Naive thymus-derived CD4-positive, alpha-beta T cell (primary cell): ENCODE measurements around the gene SLC37A1. TPM values are rescaled to one million over a fixed set of nuclear protein-coding genes. Genes with fewer than 3 reads are reported as not detected.

Experiments
- ATAC-seq: fragments of 150-1000 bp; cut with Tn5 transposase; 2 replicates; pipeline ENCODE4 v1.10.0; 2021; ENCODE audit warnings: mild to moderate bottlenecking, moderate library complexity
- CTCF ChIA-PET: fragments of 350-600 bp; sonication (Branson Sonifier 250); formaldehyde crosslinking; loops from one replicate; lab custom pipeline; 2021; ENCODE audit warnings: antibody characterized with exemption; lab: Charles Lee
- POLR2A ChIA-PET: fragments of 350-600 bp; sonication (Branson Sonifier 250); formaldehyde crosslinking; loops from one replicate; lab custom pipeline; 2021; ENCODE audit warnings: antibody characterized with exemption, inconsistent platforms; lab: Charles Lee
- DNase-seq, 9 donors: peaks; one replicate each; pipeline versions ENCODE4 v3.0.0 to v3.0.0-alpha.2; 2020 to 2022; ENCODE audit warnings: mixed read lengths in 1 of 9
- H3K27ac ChIP-seq: one replicate; pipeline ENCODE4 v1.7.0; 2013; ENCODE audit warnings: mild to moderate bottlenecking, low read depth, low read length, moderate library complexity
- H3K27me3 ChIP-seq, 2 donors: one replicate each; pipeline ENCODE4 v1.7.0; 2013; ENCODE audit warnings: low read length in 2 of 2, mild to moderate bottlenecking in 2 of 2, moderate library complexity in 2 of 2; ENCODE audit not compliant: control insufficient read depth in 2 of 2, insufficient read depth in 2 of 2
- H3K36me3 ChIP-seq, 3 experiments: 1 replicate in 2 of 3; 2 replicates in 1 of 3; pipeline ENCODE4 v1.7.0; 2013; ENCODE audit warnings: low read length in 3 of 3, mild to moderate bottlenecking in 3 of 3, moderate library complexity in 1 of 3; ENCODE audit not compliant: insufficient read depth in 3 of 3, control insufficient read depth in 2 of 3
- H3K4me1 ChIP-seq, 2 donors: one replicate each; pipeline ENCODE4 v1.7.0; 2013; ENCODE audit warnings: low read length in 2 of 2, mild to moderate bottlenecking in 2 of 2, moderate library complexity in 1 of 2; ENCODE audit not compliant: control insufficient read depth in 2 of 2, insufficient read depth in 2 of 2
- H3K4me3 ChIP-seq: 2 replicates; pipeline ENCODE4 v1.7.0; 2013; ENCODE audit warnings: mild to moderate bottlenecking, low read length
- H3K9me3 ChIP-seq, 3 experiments: 1 replicate in 2 of 3; 2 replicates in 1 of 3; pipeline ENCODE4 v1.7.0; 2013; ENCODE audit warnings: low read length in 3 of 3; ENCODE audit not compliant: control insufficient read depth in 2 of 3
- H3K27ac Mint-ChIP-seq, 9 donors: one replicate each; pipeline ENCODE4 v1.8.0; 2020 to 2022; ENCODE audit warnings: mixed read lengths in 9 of 9, mild to moderate bottlenecking in 8 of 9, moderate library complexity in 5 of 9, inconsistent platforms in 2 of 9
- H3K27me3 Mint-ChIP-seq, 5 donors: one replicate each; pipeline ENCODE4 v1.8.0; 2021 to 2022; ENCODE audit warnings: mixed read lengths in 5 of 5, mild to moderate bottlenecking in 1 of 5
- H3K36me3 Mint-ChIP-seq, 5 donors: one replicate each; pipeline ENCODE4 v1.8.0; 2020 to 2022; ENCODE audit warnings: mixed read lengths in 5 of 5, mild to moderate bottlenecking in 3 of 5, inconsistent platforms in 1 of 5
- H3K4me1 Mint-ChIP-seq, 7 donors: one replicate each; pipeline ENCODE4 v1.8.0; 2020 to 2022; ENCODE audit warnings: mixed read lengths in 7 of 7, mild to moderate bottlenecking in 3 of 7, inconsistent platforms in 1 of 7
- H3K4me3 Mint-ChIP-seq, 10 donors: one replicate each; pipeline ENCODE4 v1.8.0; 2020 to 2022; ENCODE audit warnings: mild to moderate bottlenecking in 10 of 10, mixed read lengths in 10 of 10, moderate library complexity in 6 of 10, inconsistent platforms in 2 of 10
- H3K9me3 Mint-ChIP-seq, 11 donors: one replicate each; pipeline ENCODE4 v1.8.0; 2020 to 2022; ENCODE audit warnings: mixed read lengths in 11 of 11, mild to moderate bottlenecking in 4 of 11, inconsistent platforms in 1 of 11, moderate library complexity in 1 of 11
- intact Hi-C, 2 donors: fragments of 100-400 bp; cut with micrococcal nuclease; formaldehyde crosslinking; loops; one replicate each; pipeline ENCODE4 v1.15.1; 2023
- polyA plus RNA-seq, 2 donors: library from polyadenylated mRNA; unstranded; fragments of 300-500 nt; fragmentation: Illumina TruSeq; gene quantifications; one replicate each; pipeline ENCODE4 v1.2.3, GENCODE V29; 2021
- total RNA-seq, 6 experiments: library from RNA in 5 of 6; stranded (reverse) in 5 of 6; gene quantifications; 1 replicate in 5 of 6; 2 replicates in 1 of 6; pipeline ENCODE4 v1.2.3 and lab custom pipeline; 2021 to 2026

SLC37A1 gene
- total and polyA plus RNA-seq, 7 experiments from 2014 or later = 4.4 to 23.2 (median 15.8) TPM

DNA sequence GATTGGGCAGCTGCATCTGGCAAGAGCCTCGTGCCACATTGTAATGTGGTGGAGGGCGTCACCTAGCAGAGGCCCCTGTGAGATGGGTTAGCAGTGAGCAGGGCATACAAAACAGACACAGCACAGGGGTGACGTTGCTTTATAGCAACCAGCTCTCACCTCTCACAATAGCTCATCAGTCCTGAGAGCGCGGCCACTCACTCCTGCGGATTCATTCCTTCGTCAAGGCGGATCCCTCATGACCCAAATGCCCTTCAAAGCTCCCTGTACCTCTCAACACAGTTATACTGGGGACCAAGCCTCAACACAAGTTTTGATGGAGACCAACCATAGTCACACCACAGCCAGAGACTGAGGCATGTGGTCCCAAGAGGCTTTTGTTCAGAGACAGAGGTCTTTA is 22.9 kb downstream of the SLC37A1 start:
- intact Hi-C loops = loop anchor here in 1 of 2 donors (5.0 kb wide), 1 partner anchor 69 kb away; no protein-coding TSS in a partner anchor
- POLR2A ChIA-PET = interaction anchor here (0.6 to 1.0 kb wide), 4 partner anchors 9 to 73 kb away, joined by 3 to 4 read pairs (median 3); no protein-coding TSS in a partner anchor
- H3K4me3 Mint-ChIP-seq = no peak overlapping the region
- CTCF ChIA-PET = interaction anchor here (1.0 to 1.1 kb wide), 2 partner anchors 9 to 200 kb away, joined by 4 read pairs; no protein-coding TSS in a partner anchor
- H3K4me1 Mint-ChIP-seq = peaks cover 5 to 18% (median 13%) of the 10 kb centered on the region in 7 donors
- ATAC-seq (no peak), DNase-seq (no peak)
- Histone ChIP-seq H3K27me3 (no peaks in the 10 kb centered on the region), H3K4me1 (peaks cover 0 to 5% of the 10 kb centered on the region in 2 donors), H3K27ac (no peak overlapping the region), H3K4me3 (no peak overlapping the region), H3K36me3 (peaks cover 0 to 29% (median 0%) of the 10 kb centered on the region in 3 experiments), H3K9me3 (no peaks in the 10 kb centered on the region)
- H3K27me3 Mint-ChIP-seq = no peaks in the 10 kb centered on the region
- H3K27ac Mint-ChIP-seq = no peak overlapping the region
- no peaks in the 10 kb centered on the region for H3K9me3 Mint-ChIP-seq
- H3K36me3 Mint-ChIP-seq = peaks cover 4 to 38% (median 12%) of the 10 kb centered on the region in 5 donors

DNA sequence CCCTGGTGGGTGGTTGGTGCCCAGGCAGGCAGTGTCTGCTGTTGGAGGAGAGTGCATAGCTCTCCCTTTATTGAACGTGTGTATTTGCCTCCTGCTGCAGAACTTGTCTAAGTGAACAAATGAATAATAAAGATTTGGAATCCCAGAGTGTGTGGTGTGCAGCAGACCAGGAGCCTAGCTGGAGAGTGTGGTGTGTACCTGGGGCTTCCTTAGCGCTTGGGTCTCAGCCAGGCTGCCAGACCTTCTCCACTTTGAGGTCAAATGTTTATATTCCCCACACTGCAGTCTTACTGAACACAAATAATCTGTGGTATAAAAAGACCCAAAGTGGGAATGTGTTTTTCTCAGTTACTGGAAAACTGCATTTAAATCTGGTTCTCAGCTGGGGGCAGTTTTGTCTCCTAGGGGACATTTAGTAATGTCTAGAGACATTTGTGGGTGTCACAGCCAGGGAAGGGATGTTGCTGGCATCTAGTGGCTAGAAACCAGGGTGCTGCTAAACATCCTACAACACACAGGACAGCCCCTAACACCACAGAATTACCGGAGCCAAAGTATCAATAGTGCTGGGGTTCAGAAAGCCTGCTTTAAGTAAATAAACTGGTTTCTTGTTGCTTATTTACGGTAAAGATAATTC is 23.6 kb downstream of the SLC37A1 start:
- Mint-ChIP-seq H3K36me3 (peaks cover 4 to 38% (median 12%) of the 10 kb centered on the region in 5 donors), H3K4me3 (no peak overlapping the region)
- peaks cover 0 to 5% of the 10 kb centered on the region in 2 donors for H3K4me1 ChIP-seq

GRCh38 chr21:42538479-42539275 is 25.0 kb downstream of the SLC37A1 start:
- ATAC-seq (no peak), DNase-seq (no peak)
- Mint-ChIP-seq H3K36me3 (peaks cover 4 to 45% (median 14%) of the 10 kb centered on the region in 5 donors), H3K9me3 (no peaks in the 10 kb centered on the region), H3K4me3 (no peak overlapping the region), H3K27me3 (no peaks in the 10 kb centered on the region), H3K27ac (no peak overlapping the region), H3K4me1 (peaks cover 5 to 18% (median 10%) of the 10 kb centered on the region in 7 donors)
- Histone ChIP-seq H3K27ac (no peak overlapping the region), H3K4me3 (no peak overlapping the region), H3K36me3 (peaks cover 0 to 42% (median 0%) of the 10 kb centered on the region in 3 experiments), H3K4me1 (peaks cover 0 to 5% of the 10 kb centered on the region in 2 donors), H3K9me3 (no peaks in the 10 kb centered on the region), H3K27me3 (no peaks in the 10 kb centered on the region)
- intact Hi-C loops = loop anchor here in 1 of 2 donors (5.0 kb wide), 1 partner anchor 71 kb away; no protein-coding TSS in a partner anchor
- CTCF ChIA-PET = interaction anchor here (1.0 to 1.7 kb wide), 2 partner anchors 23 to 88 kb away, joined by 3 to 4 read pairs; no protein-coding TSS in a partner anchor
- POLR2A ChIA-PET = no interaction called here

More for the DNA sequence above, 23.6 kb downstream of the SLC37A1 start:
- no peak for ATAC-seq
- CTCF ChIA-PET = interaction anchor here (0.6 to 1.7 kb wide), 3 partner anchors 10 to 209 kb away, joined by 3 to 4 read pairs (median 4); no protein-coding TSS in a partner anchor
- H3K4me3 ChIP-seq = no peak overlapping the region
- Mint-ChIP-seq H3K27me3 (no peaks in the 10 kb centered on the region), H3K4me1 (peaks cover 5 to 18% (median 13%) of the 10 kb centered on the region in 7 donors), H3K9me3 (no peaks in the 10 kb centered on the region), H3K27ac (peak overlapping the region in 1 of 9 donors; percentile 23)
- no peaks in the 10 kb centered on the region for H3K9me3 ChIP-seq
- POLR2A ChIA-PET = interaction anchor here (1.0 kb wide), 1 partner anchor 13 kb away, joined by 3 read pairs; no protein-coding TSS in a partner anchor
- no peaks in the 10 kb centered on the region for H3K27me3 ChIP-seq
- peaks cover 0 to 30% (median 0%) of the 10 kb centered on the region in 3 experiments for H3K36me3 ChIP-seq
- H3K27ac ChIP-seq = no peak overlapping the region
- intact Hi-C loops = loop anchor here (1.0 to 5.0 kb wide), 3 partner anchors 70 to 199 kb away; no protein-coding TSS in a partner anchor
- DNase-seq = peak in 2 of 9 donors; percentile 18 to 42

GRCh38 chr21:42539342-42539741 is 25.7 kb downstream of the SLC37A1 start:
- Mint-ChIP-seq H3K27ac (no peak overlapping the region), H3K36me3 (peaks cover 2 to 41% (median 17%) of the 10 kb centered on the region in 5 donors), H3K9me3 (no peaks in the 10 kb centered on the region), H3K4me1 (peaks cover 0 to 12% (median 6%) of the 10 kb centered on the region in 7 donors), H3K27me3 (no peaks in the 10 kb centered on the region), H3K4me3 (no peak overlapping the region)
- peaks cover 0 to 5% of the 10 kb centered on the region in 2 donors for H3K4me1 ChIP-seq
- no peaks in the 10 kb centered on the region for H3K9me3 ChIP-seq
- CTCF ChIA-PET = no interaction called here
- intact Hi-C loops = loop anchor here in 1 of 2 donors (5.0 kb wide), 1 partner anchor 72 kb away; no protein-coding TSS in a partner anchor
- no peak overlapping the region for H3K4me3 ChIP-seq
- POLR2A ChIA-PET = no interaction called here
- ATAC-seq (no peak), DNase-seq (no peak)
- H3K27me3 ChIP-seq = no peaks in the 10 kb centered on the region
- no peak overlapping the region for H3K27ac ChIP-seq
- peaks cover 0 to 48% (median 0%) of the 10 kb centered on the region in 3 experiments for H3K36me3 ChIP-seq

DNA sequence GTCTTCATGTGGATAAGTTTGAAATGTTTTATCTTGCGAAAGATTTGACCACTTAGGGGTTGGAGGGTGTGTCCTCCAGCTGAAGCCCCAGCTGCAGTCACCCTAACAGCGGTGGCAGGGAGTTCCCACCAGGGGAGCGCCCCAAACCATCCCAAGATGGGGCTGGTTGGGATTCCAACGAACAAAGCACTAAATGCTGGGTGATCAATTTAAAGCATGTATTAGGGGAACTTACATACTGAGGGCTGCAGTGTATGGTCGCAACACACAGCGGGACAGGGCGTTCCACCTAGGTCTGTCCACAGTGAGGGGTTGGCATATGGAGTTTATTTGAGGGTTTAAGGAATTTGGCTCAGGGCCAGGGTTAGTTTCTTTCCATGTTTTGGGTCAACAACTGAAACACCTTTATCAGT is 26.3 kb downstream of the SLC37A1 start:
- Histone ChIP-seq H3K27ac (no peak overlapping the region), H3K27me3 (no peaks in the 10 kb centered on the region), H3K9me3 (no peaks in the 10 kb centered on the region), H3K4me3 (no peak overlapping the region), H3K4me1 (peaks cover 0 to under 1% of the 10 kb centered on the region in 2 donors), H3K36me3 (peaks cover 0 to 42% (median 0%) of the 10 kb centered on the region in 3 experiments)
- no peak for ATAC-seq
- no peaks in the 10 kb centered on the region for H3K27me3 Mint-ChIP-seq
- H3K4me1 Mint-ChIP-seq = peaks cover 0 to 9% (median 2%) of the 10 kb centered on the region in 7 donors
- intact Hi-C loops = loop anchor here in 1 of 2 donors (5.0 kb wide), 1 partner anchor 73 kb away; no protein-coding TSS in a partner anchor
- peak overlapping the region in 2 of 9 donors; percentile 13 to 32 for H3K27ac Mint-ChIP-seq
- ChIA-PET POLR2A (interaction anchor here (1.1 kb wide), 1 partner anchor 13 kb away, joined by 3 read pairs; no protein-coding TSS in a partner anchor), CTCF (no interaction called here)
- no peak overlapping the region for H3K4me3 Mint-ChIP-seq
- peaks cover 2 to 47% (median 18%) of the 10 kb centered on the region in 5 donors for H3K36me3 Mint-ChIP-seq
- H3K9me3 Mint-ChIP-seq = no peaks in the 10 kb centered on the region
- no peak for DNase-seq

GRCh38 chr21:42540396-42540795 is 26.7 kb downstream of the SLC37A1 start:
- H3K27ac Mint-ChIP-seq = peak overlapping the region in 2 of 9 donors; percentile 13 to 32
- POLR2A ChIA-PET = interaction anchor here (1.1 kb wide), 1 partner anchor 13 kb away, joined by 3 read pairs; no protein-coding TSS in a partner anchor

More at GRCh38 chr21:42540396-42540795, 26.7 kb downstream of the SLC37A1 start:
- CTCF ChIA-PET = no interaction called here
- no peaks in the 10 kb centered on the region for H3K27me3 Mint-ChIP-seq
- H3K36me3 ChIP-seq = peaks cover 0 to 45% (median 0%) of the 10 kb centered on the region in 3 experiments
- ATAC-seq (no peak), DNase-seq (no peak)
- peaks cover 2 to 51% (median 18%) of the 10 kb centered on the region in 5 donors for H3K36me3 Mint-ChIP-seq
- no peaks in the 10 kb centered on the region for H3K4me1 ChIP-seq
- H3K4me1 Mint-ChIP-seq = peaks cover 0 to 12% (median 0%) of the 10 kb centered on the region in 7 donors
- H3K9me3 ChIP-seq = no peaks in the 10 kb centered on the region
- H3K4me3 Mint-ChIP-seq = no peak overlapping the region
- H3K27me3 ChIP-seq = no peaks in the 10 kb centered on the region
- intact Hi-C loops = no loop called here
- H3K9me3 Mint-ChIP-seq = no peaks in the 10 kb centered on the region
- no peak overlapping the region for H3K27ac ChIP-seq
- no peak overlapping the region for H3K4me3 ChIP-seq
